Fibroblast of villous mesenchyme (primary cell): ENCODE results near the gene BCLAF3. TPM values are rescaled to one million over a fixed set of nuclear protein-coding genes. Genes with fewer than 3 reads are reported as not detected.

Experiments
- DNase-seq: peaks from one replicate; pipeline ENCODE4 v3.0.0-alpha.2; 2010; ENCODE audit warnings: low read depth
- H3K4me3 ChIP-seq: 2 replicates; pipeline ENCODE4 v1.5.1; 2011; ENCODE audit warnings: low read depth, mild to moderate bottlenecking, low read length
- CTCF ChIP-seq: IDR thresholded peaks from 2 replicates; pipeline ENCODE4 v1.5.1; 2012; ENCODE audit warnings: low read depth, mild to moderate bottlenecking, low read length; ENCODE audit not compliant: insufficient read depth
- total RNA-seq: library from RNA; depleted of rRNA; stranded (reverse); fragments of >200 nt; gene quantifications from 2 replicates; pipeline ENCODE4 v1.2.3, GENCODE V29; 2012

BCLAF3 gene
- total RNA-seq = 4.8 and 6.5 TPM in 2 replicates

GRCh38 chrX:19990556-19991349 lies at the start of gene BCLAF3:
Gene BCLAF3, minus strand, starts transcription at chrX:19991061. Its CDS starts 20,797 bp downstream, at chrX:19970264.
- peak; percentile 69 for TF ChIP-seq CTCF
- peak within 1 kb of the TSS; percentile 69 for H3K4me3 ChIP-seq
- DNase-seq = peak; percentile 86

- no peak for DNase-seq
- TF ChIP-seq CTCF = no peak
- H3K4me3 ChIP-seq = no peak overlapping the region
Observed at GRCh38 chrX:20038966-20039365, 48.1 kb upstream of the BCLAF3 start.

DNA sequence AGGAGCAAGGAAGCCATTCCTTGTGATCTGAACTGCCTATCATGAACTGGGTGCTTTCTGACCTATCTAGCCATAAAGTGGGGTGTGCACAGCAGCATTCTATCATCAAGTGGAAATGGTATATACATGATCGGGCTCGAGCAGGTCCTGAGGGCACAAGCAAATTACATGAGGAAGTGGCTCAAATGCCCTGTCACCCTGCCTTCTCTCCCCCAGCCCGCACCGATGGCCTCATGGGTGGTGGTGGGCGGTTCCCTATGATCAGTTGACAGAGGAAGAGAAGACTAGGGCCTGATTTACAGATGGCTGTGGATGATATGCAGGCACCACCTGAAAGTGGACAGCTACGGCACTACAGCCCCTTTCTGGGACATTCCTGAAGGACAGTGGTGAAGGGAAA lies 46.3 kb upstream of the BCLAF3 start:
- no peak for DNase-seq
- TF ChIP-seq CTCF = no peak
- H3K4me3 ChIP-seq = no peak overlapping the region

GRCh38 chrX:20032201-20032600 lies 41.3 kb upstream of the BCLAF3 start:
- no peak for TF ChIP-seq CTCF
- no peak for DNase-seq

DNA sequence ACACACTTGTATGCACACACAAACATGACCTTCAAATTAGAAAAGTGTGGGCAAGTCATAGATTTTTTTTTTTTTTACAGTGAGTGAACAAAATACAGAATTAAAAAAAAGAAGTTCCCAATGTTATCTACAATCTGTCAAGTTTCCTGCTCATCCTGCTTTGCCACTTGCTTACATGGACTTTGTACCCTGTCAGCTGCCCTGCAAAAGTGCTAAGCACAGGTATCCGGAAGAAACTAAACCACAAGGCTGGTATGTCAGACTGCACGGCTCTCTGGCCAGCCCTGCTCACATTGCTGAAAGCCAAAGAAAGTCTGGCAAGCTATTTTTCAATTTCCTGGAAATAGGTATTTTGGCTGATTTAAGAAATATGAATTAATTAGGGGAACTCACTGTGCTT lies 38.9 kb upstream of the BCLAF3 start:
- no peak for TF ChIP-seq CTCF
- no peak for DNase-seq
- H3K4me3 ChIP-seq = no peak overlapping the region

More at GRCh38 chrX:20032201-20032600, 41.3 kb upstream of the BCLAF3 start:
- H3K4me3 ChIP-seq = no peak overlapping the region

DNA sequence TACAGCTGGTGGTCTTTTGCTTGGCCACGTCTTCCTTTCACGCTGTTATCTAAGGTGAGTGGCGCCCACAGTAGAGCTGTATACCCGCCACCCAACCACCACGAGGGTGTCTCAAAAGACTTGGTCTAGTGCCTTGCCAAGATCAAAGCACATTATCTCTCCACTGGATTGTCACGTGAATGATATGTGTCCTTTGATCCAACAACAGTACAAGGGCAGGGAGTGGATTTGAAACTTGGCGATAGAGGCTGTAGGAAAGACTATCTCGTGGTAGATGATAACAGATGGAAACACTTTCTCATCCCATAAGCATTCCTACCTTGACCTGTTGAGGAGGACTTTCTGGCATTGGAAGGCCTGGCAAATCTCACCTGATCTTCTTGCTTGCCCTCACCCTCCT lies 37.7 kb upstream of the BCLAF3 start:
- no peak overlapping the region for H3K4me3 ChIP-seq
- TF ChIP-seq CTCF = no peak
- DNase-seq = no peak
